PC-9 (cell line): ENCODE data around the gene C19orf12. TPM values are rescaled to one million over a fixed set of nuclear protein-coding genes. Genes with fewer than 3 reads are reported as not detected.
A peak's percentile ranks its signal among the peaks of the same experiment; 100 is the strongest.

Source experiments
- BruUV-seq: library from RNA; stranded (reverse); fragments of 400-500 nt; replicated peaks from 2 replicates; lab custom pipeline; 2021; lab: Mats Ljungman, UMichigan
- CTCF ChIA-PET: fragments of 300-600 bp; sonication (Branson Sonifier 250); formaldehyde crosslinking; loops from one replicate; lab custom pipeline; 2022; ENCODE audit warnings: antibody characterized with exemption; lab: Charles Lee
- POLR2A ChIA-PET: fragments of 300-600 bp; sonication (Branson Sonifier 250); formaldehyde crosslinking; loops from one replicate; lab custom pipeline; 2022; ENCODE audit warnings: antibody characterized with exemption; ENCODE audit not compliant: unreplicated experiment; lab: Charles Lee
- DNase-seq, 2 experiments: peaks; one replicate each; pipeline versions ENCODE4 v3.0.0 to v3.0.0-alpha.2; 2015 to 2022; ENCODE audit warnings: mixed read lengths in 1 of 2
- H2AFZ ChIP-seq: fragments of 200-600 bp; sonication (generic); 2 replicates; pipeline ENCODE4 v1.8.1; 2017; ENCODE audit warnings: antibody characterized with exemption
- H3F3A ChIP-seq: fragments of 200-600 bp; sonication (generic); 2 replicates; pipeline ENCODE4 v1.8.1; 2017; ENCODE audit warnings: antibody characterized with exemption, mild to moderate bottlenecking, low read depth; ENCODE audit not compliant: insufficient read depth
- H3K27ac ChIP-seq: fragments of 200-600 bp; sonication (generic); 2 replicates; pipeline ENCODE4 v1.6.1; 2016; ENCODE audit warnings: mixed run types
- H3K27me3 ChIP-seq: fragments of 200-600 bp; sonication (generic); 2 replicates; pipeline ENCODE4 v1.6.1; 2016; ENCODE audit warnings: low read depth, mixed run types; ENCODE audit not compliant: insufficient read depth
- H3K36me3 ChIP-seq: fragments of 200-600 bp; sonication (generic); 2 replicates; pipeline ENCODE4 v1.6.1; 2016; ENCODE audit warnings: low read depth, mixed run types
- H3K4me1 ChIP-seq: fragments of 200-600 bp; sonication (generic); replicated peaks from 2 replicates; pipeline ENCODE4 v1.6.1; 2016; ENCODE audit warnings: mixed run types; ENCODE audit not compliant: insufficient read depth
- H3K4me2 ChIP-seq: fragments of 200-600 bp; sonication (generic); 2 replicates; pipeline ENCODE4 v1.6.1; 2017; ENCODE audit warnings: mixed run types
- H3K4me3 ChIP-seq: fragments of 200-600 bp; sonication (generic); 2 replicates; pipeline ENCODE4 v1.6.1; 2016; ENCODE audit warnings: mixed run types
- H3K79me2 ChIP-seq: fragments of 200-600 bp; sonication (generic); 2 replicates; pipeline ENCODE4 v1.6.1; 2017; ENCODE audit warnings: low read depth, mixed run types
- H3K9me2 ChIP-seq: fragments of 200-600 bp; sonication (generic); 2 replicates; pipeline ENCODE4 v1.8.1; 2017; ENCODE audit warnings: mild to moderate bottlenecking; ENCODE audit not compliant: insufficient read depth
- H3K9me3 ChIP-seq: fragments of 200-600 bp; sonication (generic); 2 replicates; pipeline ENCODE4 v1.8.1; 2016; ENCODE audit warnings: low read depth; ENCODE audit not compliant: insufficient read depth
- H4K20me1 ChIP-seq: fragments of 200-600 bp; sonication (generic); 2 replicates; pipeline ENCODE4 v1.8.1; 2017; ENCODE audit not compliant: insufficient read depth
- EZH2 ChIP-seq: fragments of 200-600 bp; sonication (generic); IDR thresholded peaks from 2 replicates; pipeline ENCODE4 v1.8.0; 2017; ENCODE audit warnings: antibody characterized with exemption, low read depth
- intact Hi-C: fragments of 100-400 bp; cut with micrococcal nuclease; formaldehyde crosslinking; loops from one replicate; pipeline ENCODE4 v1.10.0; 2022; ENCODE audit not compliant: unreplicated experiment
- total RNA-seq: library from RNA; stranded (reverse); gene quantifications from 2 replicates; pipeline ENCODE4 v1.2.3, GENCODE V29; 2021
- TF ChIP-seq, protein P1 (sequence below): fragments of 200-600 bp; sonication (generic); conservative IDR thresholded peaks from 2 replicates; pipeline ENCODE4 v1.6.1; 2017; ENCODE audit warnings: mixed run types, antibody characterized with exemption, mild to moderate bottlenecking, moderate library complexity

The C19orf12 gene
- total RNA-seq, 1 experiment from 2014 or later = 14.8 TPM

DNA sequence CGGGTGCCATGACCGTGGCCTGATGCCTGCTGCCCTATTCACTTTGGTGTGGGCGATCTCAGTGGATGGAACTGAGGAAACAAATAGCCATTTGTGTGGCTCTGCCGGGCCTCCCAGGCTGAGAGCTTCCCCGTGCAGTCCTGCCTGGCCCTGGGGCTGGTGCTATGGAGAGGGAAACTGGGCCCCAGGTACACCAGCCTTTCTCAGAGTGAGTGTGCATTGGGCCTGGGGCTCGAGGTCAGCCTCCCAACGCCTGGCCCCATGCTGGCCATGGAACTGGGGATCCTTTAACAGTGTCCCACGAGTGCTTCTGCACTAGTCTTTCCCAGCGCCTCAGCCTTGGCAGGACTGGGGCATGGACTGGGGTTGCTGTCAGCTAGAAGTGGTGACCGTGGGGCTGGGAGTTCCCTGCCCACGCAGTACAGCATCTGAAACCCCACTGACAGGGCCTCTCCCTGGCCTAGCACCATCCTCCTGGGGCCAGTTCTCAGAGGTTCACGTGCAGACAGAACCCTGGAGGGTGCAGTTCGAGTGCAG lies 39.3 kb downstream of the C19orf12 start:
- Histone ChIP-seq H3K4me3 (no peak overlapping the region), H3K36me3 (peaks cover 21% of the 10 kb centered on the region; the same call in 1 of the 2 replicates), H3K9me2 (no peaks in the 10 kb centered on the region), H4K20me1 (peaks cover 15% of the 10 kb centered on the region), H3K27ac (peak overlapping the region; percentile 45), H3K4me1 (peaks cover 43% of the 10 kb centered on the region), H3K79me2 (peaks cover 42% of the 10 kb centered on the region), H2AFZ (no peak overlapping the region), H3K4me2 (peak overlapping the region; percentile 39; the same call in 1 of the 2 replicates), H3F3A (peaks cover 24% of the 10 kb centered on the region), H3K9me3 (no peaks in the 10 kb centered on the region), H3K27me3 (no peaks in the 10 kb centered on the region)
- ChIA-PET POLR2A (no interaction called here), CTCF (interaction anchor here (1.4 kb wide), 1 partner anchor 65 kb away, joined by 5 read pairs; no protein-coding TSS in a partner anchor)
- TF ChIP-seq EZH2 = no peak
- TF ChIP-seq, protein P1, sequence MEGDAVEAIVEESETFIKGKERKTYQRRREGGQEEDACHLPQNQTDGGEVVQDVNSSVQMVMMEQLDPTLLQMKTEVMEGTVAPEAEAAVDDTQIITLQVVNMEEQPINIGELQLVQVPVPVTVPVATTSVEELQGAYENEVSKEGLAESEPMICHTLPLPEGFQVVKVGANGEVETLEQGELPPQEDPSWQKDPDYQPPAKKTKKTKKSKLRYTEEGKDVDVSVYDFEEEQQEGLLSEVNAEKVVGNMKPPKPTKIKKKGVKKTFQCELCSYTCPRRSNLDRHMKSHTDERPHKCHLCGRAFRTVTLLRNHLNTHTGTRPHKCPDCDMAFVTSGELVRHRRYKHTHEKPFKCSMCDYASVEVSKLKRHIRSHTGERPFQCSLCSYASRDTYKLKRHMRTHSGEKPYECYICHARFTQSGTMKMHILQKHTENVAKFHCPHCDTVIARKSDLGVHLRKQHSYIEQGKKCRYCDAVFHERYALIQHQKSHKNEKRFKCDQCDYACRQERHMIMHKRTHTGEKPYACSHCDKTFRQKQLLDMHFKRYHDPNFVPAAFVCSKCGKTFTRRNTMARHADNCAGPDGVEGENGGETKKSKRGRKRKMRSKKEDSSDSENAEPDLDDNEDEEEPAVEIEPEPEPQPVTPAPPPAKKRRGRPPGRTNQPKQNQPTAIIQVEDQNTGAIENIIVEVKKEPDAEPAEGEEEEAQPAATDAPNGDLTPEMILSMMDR = no peak
- intact Hi-C loops = loop anchor here (1.0 kb wide), 1 partner anchor 9 kb away; no protein-coding TSS in a partner anchor
- DNase-seq = no peak
- no TSS peak for BruUV-seq

DNA sequence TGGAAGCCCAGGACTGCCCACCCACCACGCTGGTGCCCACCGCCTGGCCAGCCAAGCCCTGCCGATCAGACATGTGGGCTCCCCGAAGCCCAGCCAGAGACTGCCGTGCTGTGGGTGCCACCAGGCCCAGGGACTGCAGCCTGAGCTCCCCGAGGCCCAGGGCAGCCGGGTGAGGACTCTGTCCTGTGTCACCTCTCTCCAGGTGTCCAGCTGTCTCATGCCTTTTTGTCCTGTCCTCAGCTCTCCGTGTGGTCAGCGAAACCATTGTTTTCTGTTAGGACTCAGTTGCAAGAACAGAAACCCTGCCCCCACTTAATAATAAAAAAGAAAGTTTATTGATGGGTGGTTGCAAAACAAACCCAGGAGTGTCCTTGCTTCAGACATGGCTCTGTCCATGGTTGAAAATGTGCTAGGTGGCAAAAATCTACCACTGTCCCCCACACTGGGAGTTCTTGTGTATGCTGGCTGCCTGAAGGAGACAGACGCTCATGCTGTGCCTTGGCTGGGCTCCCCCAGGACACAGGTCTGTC lies 39.9 kb downstream of the C19orf12 start:
- peaks cover 29% of the 10 kb centered on the region for H3F3A ChIP-seq
- peaks cover 17% of the 10 kb centered on the region for H4K20me1 ChIP-seq
- H3K9me3 ChIP-seq = no peaks in the 10 kb centered on the region
- no peaks in the 10 kb centered on the region for H3K9me2 ChIP-seq
- DNase-seq = no peak
- CTCF ChIA-PET = no interaction called here
- peaks cover 48% of the 10 kb centered on the region for H3K4me1 ChIP-seq
- TF ChIP-seq EZH2 = no peak
- TF ChIP-seq, protein P1 = no peak
- intact Hi-C loops = no loop called here
- POLR2A ChIA-PET = no interaction called here
- BruUV-seq = no TSS peak
- no peak overlapping the region for H3K27ac ChIP-seq
- peaks cover 27% of the 10 kb centered on the region; the same call in 1 of the 2 replicates for H3K36me3 ChIP-seq
- H3K79me2 ChIP-seq = peaks cover 47% of the 10 kb centered on the region
- H3K4me2 ChIP-seq = no peak overlapping the region
- no peak overlapping the region for H2AFZ ChIP-seq
- H3K4me3 ChIP-seq = no peak overlapping the region
- no peaks in the 10 kb centered on the region for H3K27me3 ChIP-seq

DNA sequence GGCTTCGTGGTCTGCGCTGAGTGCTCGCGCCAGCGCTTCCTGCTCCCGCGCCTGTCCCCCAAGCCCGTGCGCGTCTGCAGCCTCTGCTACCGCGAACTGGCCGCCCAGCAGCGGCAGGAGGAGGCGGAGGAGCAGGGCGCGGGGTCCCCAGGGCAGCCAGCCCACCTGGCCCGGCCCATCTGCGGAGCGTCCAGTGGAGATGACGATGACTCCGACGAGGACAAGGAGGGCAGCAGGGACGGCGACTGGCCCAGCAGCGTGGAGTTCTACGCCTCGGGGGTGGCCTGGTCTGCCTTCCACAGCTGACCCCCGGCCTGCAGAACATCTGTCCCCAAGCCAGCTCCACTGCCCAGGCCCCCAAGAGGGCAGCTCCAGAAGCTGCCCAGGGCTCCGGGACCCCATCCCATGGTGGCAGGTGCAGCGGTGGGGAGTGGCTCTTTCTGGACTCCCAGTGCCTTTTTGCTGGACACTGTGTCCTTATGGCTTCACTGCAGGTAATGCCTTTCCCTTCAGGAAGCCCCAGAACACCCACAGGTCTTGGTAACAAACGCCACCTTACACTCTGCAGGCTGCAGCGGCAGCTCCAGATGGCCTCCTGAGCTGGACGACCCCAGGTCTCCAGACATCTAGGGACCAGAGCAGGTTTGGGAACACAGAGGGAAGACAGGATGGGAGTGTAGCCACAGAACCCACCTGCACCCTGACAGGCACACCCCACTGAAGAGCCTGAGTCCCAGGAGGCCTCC lies 40.5 kb downstream of the C19orf12 start:
- Histone ChIP-seq H3K27ac (no peak overlapping the region), H3F3A (peaks cover 35% of the 10 kb centered on the region), H3K4me1 (peaks cover 54% of the 10 kb centered on the region), H2AFZ (no peak overlapping the region), H3K27me3 (no peaks in the 10 kb centered on the region), H3K4me2 (no peak overlapping the region), H4K20me1 (peaks cover 18% of the 10 kb centered on the region), H3K9me2 (no peaks in the 10 kb centered on the region), H3K79me2 (peaks cover 53% of the 10 kb centered on the region), H3K36me3 (peaks cover 29% of the 10 kb centered on the region; the same call in 1 of the 2 replicates), H3K4me3 (no peak overlapping the region), H3K9me3 (no peaks in the 10 kb centered on the region)
- TF ChIP-seq EZH2 = no peak
- TF ChIP-seq, protein P1 = no peak
- DNase-seq = no peak
- intact Hi-C loops = no loop called here
- POLR2A ChIA-PET = no interaction called here
- CTCF ChIA-PET = no interaction called here
- no TSS peak for BruUV-seq
